Measurements from ENCODE around the gene SHCBP1L.
A peak's percentile ranks its signal among the peaks of the same experiment; 100 is the strongest.

The SHCBP1L gene

GRCh38 chr1:182897696-182898095 is 55.3 kb downstream of the SHCBP1L start:
- DNase-seq (ENCODE audit: low read depth in 2 of 3, low spot score in 1 of 3), result no peak

- no peak for DNase-seq (ENCODE audit: low read depth in 2 of 3, low spot score in 1 of 3)
Observed at GRCh38 chr1:182890927-182891610, 61.9 kb downstream of the SHCBP1L start.

GRCh38 chr1:182889997-182890396 is 63.0 kb downstream of the SHCBP1L start:
- peak in 1 of 3 donors; percentile 5 for DNase-seq (ENCODE audit: low read depth in 2 of 3, low spot score in 1 of 3)

GRCh38 chr1:182888736-182889531 is 64.0 kb downstream of the SHCBP1L start:
- no peak for DNase-seq (ENCODE audit: low read depth in 2 of 3, low spot score in 1 of 3)

- no peak for DNase-seq (ENCODE audit: low read depth in 2 of 3, low spot score in 1 of 3)
Observed at GRCh38 chr1:182886985-182887384, 66.0 kb downstream of the SHCBP1L start.

- DNase-seq (ENCODE audit: low read depth in 2 of 3, low spot score in 1 of 3), result no peak
Observed at GRCh38 chr1:182885591-182885990, 67.4 kb downstream of the SHCBP1L start.

GRCh38 chr1:182884872-182885271 is 68.1 kb downstream of the SHCBP1L start:
- DNase-seq (ENCODE audit: low read depth in 2 of 3, low spot score in 1 of 3), result no peak

- DNase-seq (ENCODE audit: low read depth in 2 of 3, low spot score in 1 of 3), result peak in 1 of 3 donors; percentile 10
Observed at GRCh38 chr1:182877842-182878241, 75.1 kb downstream of the SHCBP1L start.

- no peak for DNase-seq (ENCODE audit: low read depth in 2 of 3, low spot score in 1 of 3)
Observed at GRCh38 chr1:182877331-182877730, 75.6 kb downstream of the SHCBP1L start.

- DNase-seq (ENCODE audit: low read depth in 2 of 3, low spot score in 1 of 3), result no peak
Observed at GRCh38 chr1:182875889-182876288, 77.1 kb downstream of the SHCBP1L start.

GRCh38 chr1:182872881-182873280 is 80.1 kb downstream of the SHCBP1L start:
- DNase-seq (ENCODE audit: low read depth in 2 of 3, low spot score in 1 of 3), result no peak

GRCh38 chr1:182869241-182869666 is 83.7 kb downstream of the SHCBP1L start:
- DNase-seq (ENCODE audit: low read depth in 2 of 3, low spot score in 1 of 3), result no peak

- no peak for DNase-seq (ENCODE audit: low read depth in 2 of 3, low spot score in 1 of 3)
Observed at GRCh38 chr1:182867861-182868260, 85.1 kb downstream of the SHCBP1L start.

- DNase-seq (ENCODE audit: low read depth in 2 of 3, low spot score in 1 of 3), result no peak
Observed at GRCh38 chr1:182863940-182864339, 89.0 kb downstream of the SHCBP1L start.

- DNase-seq (ENCODE audit: low read depth in 2 of 3, low spot score in 1 of 3), result no peak
Observed at GRCh38 chr1:182862827-182863226, 90.1 kb downstream of the SHCBP1L start.

- no peak for DNase-seq (ENCODE audit: low read depth in 2 of 3, low spot score in 1 of 3)
Observed at GRCh38 chr1:182861994-182862393, 91.0 kb downstream of the SHCBP1L start.

GRCh38 chr1:182860658-182861057 is 92.3 kb downstream of the SHCBP1L start:
- DNase-seq (ENCODE audit: low read depth in 2 of 3, low spot score in 1 of 3), result no peak

GRCh38 chr1:182857212-182857611 is 95.8 kb downstream of the SHCBP1L start:
- DNase-seq (ENCODE audit: low read depth in 2 of 3, low spot score in 1 of 3), result no peak

- DNase-seq (ENCODE audit: low read depth in 2 of 3, low spot score in 1 of 3), result no peak
Observed at GRCh38 chr1:182855911-182856310, 97.1 kb downstream of the SHCBP1L start.

- no peak for DNase-seq (ENCODE audit: low read depth in 2 of 3, low spot score in 1 of 3)
Observed at GRCh38 chr1:182851825-182852224, 101.1 kb downstream of the SHCBP1L start.

GRCh38 chr1:182850319-182850718 is 102.6 kb downstream of the SHCBP1L start:
- DNase-seq (ENCODE audit: low read depth in 2 of 3, low spot score in 1 of 3), result no peak
